NT2/D1 (cell line): ENCODE data around the gene PATE1.

Source experiments
- SUZ12 ChIP-seq: IDR thresholded peaks from 2 replicates; pipeline ENCODE4 v1.6.1; 2011; ENCODE audit not compliant: insufficient read length, insufficient read depth; ENCODE audit errors: extremely low read depth
- YY1 ChIP-seq: IDR thresholded peaks from 2 replicates; pipeline ENCODE4 v1.6.1; 2011; ENCODE audit not compliant: insufficient read length, insufficient read depth
- ZNF274 ChIP-seq: IDR thresholded peaks from 2 replicates; pipeline ENCODE4 v1.6.1; 2011; ENCODE audit warnings: mild to moderate bottlenecking, low read depth, low read length

DNA sequence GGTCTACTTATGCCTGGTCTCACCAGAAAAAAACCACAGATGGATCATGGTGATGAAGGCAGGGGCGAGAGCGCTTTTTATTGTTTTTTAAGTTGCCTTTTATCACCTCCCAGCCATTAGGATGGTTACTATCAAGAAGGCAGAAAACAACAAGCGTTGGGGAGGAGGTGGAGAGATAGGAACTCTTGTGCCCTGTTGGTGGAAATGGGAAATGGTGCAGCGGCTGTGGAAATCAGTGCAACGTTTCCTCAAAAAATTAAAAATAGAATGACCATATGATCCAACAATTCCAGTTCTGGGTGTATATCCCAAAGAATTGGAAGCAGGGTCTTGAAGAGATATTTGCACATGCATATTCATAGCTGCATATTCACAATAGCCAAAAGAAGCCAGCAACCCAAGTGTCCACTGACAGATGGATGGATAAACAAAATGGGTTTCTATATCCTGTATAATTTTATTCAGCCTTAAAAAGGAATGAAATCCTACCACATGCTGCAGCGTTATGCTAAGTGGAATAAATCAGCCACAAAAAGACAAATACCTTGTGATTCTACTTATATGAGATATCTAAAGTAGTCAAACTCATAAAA lies 45.0 kb upstream of the PATE1 start:
- TF ChIP-seq ZNF274: no peak
- TF ChIP-seq SUZ12: no peak
- no peak for TF ChIP-seq YY1
